Gastroesophageal sphincter (tissue), 4 donors: ENCODE results near the gene PIKFYVE. TPM values are rescaled to one million over a fixed set of nuclear protein-coding genes. Genes with fewer than 3 reads are reported as not detected.
"Not testable (repeated sequence)": the region's sequence is repeated elsewhere in the genome, so short reads cannot be mapped to it uniquely, and the experiment has no call there.

Source experiments
- ATAC-seq: fragments of 150-250 bp; one replicate; pipeline ENCODE4 v1.9.1; 2016; ENCODE audit warnings: mild to moderate bottlenecking, moderate library complexity
- H3K27ac ChIP-seq, 4 donors: fragments of 200-600 bp; sonication (generic) in 3 of 4; 1 replicate in 3 of 4; 2 replicates in 1 of 4; pipeline ENCODE4 v1.5.1; 2016 to 2019
- H3K27me3 ChIP-seq: fragments of 200-600 bp; sonication (generic); one replicate; pipeline ENCODE4 v1.5.1; 2019
- H3K36me3 ChIP-seq, 2 donors: fragments of 200-600 bp; sonication (generic); one replicate each; pipeline ENCODE4 v1.5.1; 2019; ENCODE audit warnings: control low read depth in 1 of 2
- H3K4me1 ChIP-seq, 3 donors: fragments of 200-600 bp; sonication (generic); 1 replicate in 2 of 3; 2 replicates in 1 of 3; pipeline ENCODE4 v1.5.1; 2016 to 2019; ENCODE audit warnings: control low read depth in 2 of 3
- H3K4me3 ChIP-seq, 2 donors: fragments of 200-600 bp; sonication (generic); one replicate each; pipeline ENCODE4 v1.5.1; 2019; ENCODE audit warnings: mild to moderate bottlenecking in 1 of 2, moderate library complexity in 1 of 2
- H3K9me3 ChIP-seq, 3 donors: fragments of 200-600 bp; sonication (generic); one replicate each; pipeline ENCODE4 v1.5.1; 2017 to 2019; ENCODE audit warnings: control low read depth in 2 of 3
- EP300 ChIP-seq: sonication (generic); formaldehyde crosslinking; IDR thresholded peaks from one replicate; pipeline ENCODE4 v1.6.1; 2017; ENCODE audit warnings: antibody characterized with exemption, mild to moderate bottlenecking
- POLR2A ChIP-seq, 2 donors: fragments of 450-650 bp; IDR thresholded peaks; one replicate each; pipeline ENCODE4 v1.6.1; 2017; ENCODE audit warnings: antibody characterized with exemption in 2 of 2, mild to moderate bottlenecking in 2 of 2, moderate library complexity in 1 of 2
- POLR2AphosphoS5 ChIP-seq: sonication (generic); formaldehyde crosslinking; IDR thresholded peaks from one replicate; pipeline ENCODE4 v1.6.1; 2017; ENCODE audit warnings: antibody characterized with exemption
- WGBS, 2 donors: methylation state at CpG; one replicate each; pipeline ENCODE4 v1.1.5; 2018; ENCODE audit warnings: low coverage in 1 of 2; 5-methylcytosine and 5-hydroxymethylcytosine counted together
- total RNA-seq, 4 donors: library from RNA; depleted of rRNA; stranded (reverse); fragments of >200 nt; gene quantifications; one replicate each; pipeline ENCODE4 v1.1.0, GENCODE V29; 2016
- TF ChIP-seq, protein P1 (sequence below), 4 experiments: fragments of 200-600 bp in 2 of 4; fragments of 450-650 bp in 2 of 4; sonication (generic) in 1 of 4; IDR thresholded peaks; one replicate each; pipeline ENCODE4 v1.5.1; 2017 to 2019; ENCODE audit warnings: antibody characterized with exemption in 4 of 4, mild to moderate bottlenecking in 2 of 4, moderate library complexity in 2 of 4

The PIKFYVE gene
- total RNA-seq, 4 donors from 2014 or later, result 24.5 to 32.6 (median 27.2) TPM

DNA sequence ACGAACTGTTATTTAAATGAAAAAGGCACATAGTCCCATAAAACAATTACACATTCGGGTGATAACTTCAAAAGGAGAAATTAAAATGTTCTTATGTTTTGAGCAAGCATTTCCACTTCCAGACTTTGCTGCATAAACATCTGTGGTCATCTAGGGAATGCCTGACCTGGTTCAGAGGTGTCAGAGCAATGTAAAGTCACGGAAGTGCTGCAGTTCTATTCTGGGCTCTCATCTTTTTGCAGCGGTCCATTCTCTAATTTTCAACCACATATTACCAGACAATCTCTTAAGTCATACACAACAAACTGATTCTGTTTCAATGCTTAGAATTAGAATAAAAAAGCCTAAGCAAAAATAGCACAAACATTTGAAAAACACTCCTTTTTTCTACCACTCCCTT is 118.6 kb downstream of the PIKFYVE start:
- 58% methylated on average over 4 of the region's 4 CpGs for WGBS, 2 donors
- Histone ChIP-seq H3K9me3 (no peaks in the 10 kb centered on the region), H3K4me3 (no peak overlapping the region), H3K4me1 (no peaks in the 10 kb centered on the region), H3K27me3 (peaks cover 6% of the 10 kb centered on the region), H3K27ac (no peak overlapping the region), H3K36me3 (no peaks in the 10 kb centered on the region)
- ATAC-seq, result no peak
- TF ChIP-seq, protein P1, sequence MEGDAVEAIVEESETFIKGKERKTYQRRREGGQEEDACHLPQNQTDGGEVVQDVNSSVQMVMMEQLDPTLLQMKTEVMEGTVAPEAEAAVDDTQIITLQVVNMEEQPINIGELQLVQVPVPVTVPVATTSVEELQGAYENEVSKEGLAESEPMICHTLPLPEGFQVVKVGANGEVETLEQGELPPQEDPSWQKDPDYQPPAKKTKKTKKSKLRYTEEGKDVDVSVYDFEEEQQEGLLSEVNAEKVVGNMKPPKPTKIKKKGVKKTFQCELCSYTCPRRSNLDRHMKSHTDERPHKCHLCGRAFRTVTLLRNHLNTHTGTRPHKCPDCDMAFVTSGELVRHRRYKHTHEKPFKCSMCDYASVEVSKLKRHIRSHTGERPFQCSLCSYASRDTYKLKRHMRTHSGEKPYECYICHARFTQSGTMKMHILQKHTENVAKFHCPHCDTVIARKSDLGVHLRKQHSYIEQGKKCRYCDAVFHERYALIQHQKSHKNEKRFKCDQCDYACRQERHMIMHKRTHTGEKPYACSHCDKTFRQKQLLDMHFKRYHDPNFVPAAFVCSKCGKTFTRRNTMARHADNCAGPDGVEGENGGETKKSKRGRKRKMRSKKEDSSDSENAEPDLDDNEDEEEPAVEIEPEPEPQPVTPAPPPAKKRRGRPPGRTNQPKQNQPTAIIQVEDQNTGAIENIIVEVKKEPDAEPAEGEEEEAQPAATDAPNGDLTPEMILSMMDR (IDR thresholded peaks at IDR 0.05), result no peak
- TF ChIP-seq EP300 (no peak), POLR2AphosphoS5 (no peak), POLR2A (IDR thresholded peaks at IDR 0.05) (no peak)

- no peak overlapping the region for H3K4me3 ChIP-seq
- no peak overlapping the region for H3K27ac ChIP-seq
- no peak for ATAC-seq
- TF ChIP-seq POLR2A (IDR thresholded peaks at IDR 0.05) (no peak), POLR2AphosphoS5 (no peak), EP300 (no peak)
- TF ChIP-seq, protein P1 (IDR thresholded peaks at IDR 0.05), result no peak
- no peaks in the 10 kb centered on the region for H3K36me3 ChIP-seq
- H3K9me3 ChIP-seq, result no peaks in the 10 kb centered on the region
- no peaks in the 10 kb centered on the region for H3K4me1 ChIP-seq
- WGBS, 2 donors, result 50% methylated on average over 2 of the region's 2 CpGs; no CpG with 5 or more reads in 1 of the 2 donors
- peaks cover 6% of the 10 kb centered on the region for H3K27me3 ChIP-seq
Measured at GRCh38 chr2:208386541-208386940, 120.5 kb downstream of the PIKFYVE start.

GRCh38 chr2:208389940-208390339 is 123.9 kb downstream of the PIKFYVE start:
- Histone ChIP-seq H3K27me3 (peaks cover 6% of the 10 kb centered on the region), H3K27ac (no peak overlapping the region), H3K4me1 (no peaks in the 10 kb centered on the region), H3K36me3 (no peaks in the 10 kb centered on the region), H3K9me3 (peaks cover 0 to 17% (median 0%) of the 10 kb centered on the region in 3 donors), H3K4me3 (no peak overlapping the region)
- WGBS, 2 donors, result 78 to 91% methylated on average over 2 of the region's 3 CpGs
- TF ChIP-seq POLR2AphosphoS5 (no peak), EP300 (no peak)
- no peak for ATAC-seq

- Histone ChIP-seq H3K9me3 (peaks cover 0 to 26% (median 0%) of the 10 kb centered on the region in 3 donors), H3K27ac (no peak overlapping the region), H3K4me1 (no peaks in the 10 kb centered on the region), H3K36me3 (no peaks in the 10 kb centered on the region), H3K4me3 (no peak overlapping the region), H3K27me3 (peaks cover 6% of the 10 kb centered on the region)
- TF ChIP-seq, protein P1 (IDR thresholded peaks at IDR 0.05), result no peak
- TF ChIP-seq EP300 (no peak), POLR2AphosphoS5 (no peak), POLR2A (IDR thresholded peaks at IDR 0.05) (no peak)
- ATAC-seq, result no peak
- WGBS, 2 donors, result 83 to 89% methylated on average over 2 of the region's 3 CpGs
Measured at GRCh38 chr2:208392300-208392699, 126.2 kb downstream of the PIKFYVE start.

- not testable (repeated sequence) for H3K4me3 ChIP-seq, H3K36me3 ChIP-seq, H3K4me1 ChIP-seq, ATAC-seq, H3K27ac ChIP-seq
- WGBS, 2 donors, result 75 to 89% methylated on average over 3 to 4 of the region's 4 CpGs
- Histone ChIP-seq H3K27me3 (peaks cover 18% of the 10 kb centered on the region), H3K9me3 (peaks cover 0 to 26% (median 0%) of the 10 kb centered on the region in 3 donors)
Measured at GRCh38 chr2:208396796-208397195, 130.7 kb downstream of the PIKFYVE start.

DNA sequence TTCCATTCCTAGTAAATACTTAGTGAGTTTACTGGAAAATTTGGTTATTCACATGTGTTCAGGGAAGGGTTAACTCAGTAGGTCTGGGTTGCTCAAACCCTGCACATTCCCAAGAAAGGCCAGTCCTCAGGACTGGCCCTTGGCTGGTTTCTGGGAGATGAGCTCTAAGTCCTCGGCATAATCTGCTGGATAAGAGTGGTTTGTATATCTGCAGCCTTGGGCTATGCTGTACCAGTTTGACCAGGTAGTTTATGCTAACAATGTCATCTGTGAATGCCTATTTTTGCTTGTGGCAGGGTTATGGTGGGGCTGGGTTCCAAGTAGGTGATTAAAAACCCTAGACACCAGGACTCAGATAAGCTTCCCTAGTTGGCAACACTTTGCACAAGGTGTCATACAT is 133.1 kb downstream of the PIKFYVE start:
- no peak for ATAC-seq
- H3K4me1 ChIP-seq, result no peaks in the 10 kb centered on the region
- H3K4me3 ChIP-seq, result no peak overlapping the region
- 67 to 100% methylated on average over 1 of the region's 1 CpG for WGBS, 2 donors
- TF ChIP-seq, protein P1 (IDR thresholded peaks at IDR 0.05), result no peak
- TF ChIP-seq EP300 (no peak), POLR2AphosphoS5 (no peak), POLR2A (IDR thresholded peaks at IDR 0.05) (no peak)
- no peaks in the 10 kb centered on the region for H3K36me3 ChIP-seq
- H3K9me3 ChIP-seq, result peaks cover 0 to 17% (median 0%) of the 10 kb centered on the region in 3 donors
- no peak overlapping the region for H3K27ac ChIP-seq
- peaks cover 30% of the 10 kb centered on the region for H3K27me3 ChIP-seq
